ENCODE measurements around the gene AK2.
"Not testable (repeated sequence)": the region's sequence is repeated elsewhere in the genome, so short reads cannot be mapped to it uniquely, and the experiment has no call there.

AK2 gene

GRCh38 chr1:33070628-33071027 lies 33.9 kb upstream of the AK2 start:
- H3K4me3 ChIP-seq (ENCODE audit: low read depth in 1 of 2, low read length in 2 of 2): no peak overlapping the region
- no peaks in the 10 kb centered on the region for H3K9me3 ChIP-seq (ENCODE audit: low read length)
- H3K27ac ChIP-seq (ENCODE audit: low read depth, low read length): no peak overlapping the region
- no peak overlapping the region for H3K9ac ChIP-seq (ENCODE audit: low read length)
- no peaks in the 10 kb centered on the region for H3K27me3 ChIP-seq (ENCODE audit: control insufficient read depth in 1 of 2, insufficient read depth in 2 of 2, low read length in 2 of 2)
- no peaks in the 10 kb centered on the region for H3K36me3 ChIP-seq (ENCODE audit: insufficient read depth, low read length)
- no peaks in the 10 kb centered on the region for H3K4me1 ChIP-seq (ENCODE audit: insufficient read depth, low read length)

- not testable (repeated sequence) for H3K9me3 ChIP-seq (ENCODE audit: low read length); H3K4me1 ChIP-seq (ENCODE audit: insufficient read depth, low read length); H3K4me3 ChIP-seq (ENCODE audit: low read depth in 1 of 2, low read length in 2 of 2); H3K9ac ChIP-seq (ENCODE audit: low read length); H3K36me3 ChIP-seq (ENCODE audit: insufficient read depth, low read length); H3K27me3 ChIP-seq (ENCODE audit: control insufficient read depth in 1 of 2, insufficient read depth in 2 of 2, low read length in 2 of 2); H3K27ac ChIP-seq (ENCODE audit: low read depth, low read length)
Observed at GRCh38 chr1:33068108-33068507, 31.4 kb upstream of the AK2 start.

- not testable (repeated sequence) for H3K27me3 ChIP-seq (ENCODE audit: control insufficient read depth in 1 of 2, insufficient read depth in 2 of 2, low read length in 2 of 2); H3K4me1 ChIP-seq (ENCODE audit: insufficient read depth, low read length); H3K9ac ChIP-seq (ENCODE audit: low read length); H3K36me3 ChIP-seq (ENCODE audit: insufficient read depth, low read length); H3K4me3 ChIP-seq (ENCODE audit: low read depth in 1 of 2, low read length in 2 of 2); H3K27ac ChIP-seq (ENCODE audit: low read depth, low read length)
- peaks cover 13% of the 10 kb centered on the region for H3K9me3 ChIP-seq (ENCODE audit: low read length)
Observed at GRCh38 chr1:33066477-33066876, 29.8 kb upstream of the AK2 start.

- peaks cover 13% of the 10 kb centered on the region for H3K9me3 ChIP-seq (ENCODE audit: low read length)
Observed at GRCh38 chr1:33065301-33065700, 28.6 kb upstream of the AK2 start.

GRCh38 chr1:33064284-33064683 lies 27.6 kb upstream of the AK2 start:
- not testable (repeated sequence) for H3K9ac ChIP-seq (ENCODE audit: low read length); H3K36me3 ChIP-seq (ENCODE audit: insufficient read depth, low read length); H3K27me3 ChIP-seq (ENCODE audit: control insufficient read depth in 1 of 2, insufficient read depth in 2 of 2, low read length in 2 of 2); H3K27ac ChIP-seq (ENCODE audit: low read depth, low read length); H3K4me3 ChIP-seq (ENCODE audit: low read depth in 1 of 2, low read length in 2 of 2); H3K4me1 ChIP-seq (ENCODE audit: insufficient read depth, low read length)
- peaks cover 13% of the 10 kb centered on the region for H3K9me3 ChIP-seq (ENCODE audit: low read length)

More at GRCh38 chr1:33065301-33065700, 28.6 kb upstream of the AK2 start:
- H3K4me3 ChIP-seq (ENCODE audit: low read depth in 1 of 2, low read length in 2 of 2): no peak overlapping the region
- H3K36me3 ChIP-seq (ENCODE audit: insufficient read depth, low read length): no peaks in the 10 kb centered on the region
- H3K27me3 ChIP-seq (ENCODE audit: control insufficient read depth in 1 of 2, insufficient read depth in 2 of 2, low read length in 2 of 2): no peaks in the 10 kb centered on the region
- H3K4me1 ChIP-seq (ENCODE audit: insufficient read depth, low read length): no peaks in the 10 kb centered on the region
- no peak overlapping the region for H3K27ac ChIP-seq (ENCODE audit: low read depth, low read length)
- H3K9ac ChIP-seq (ENCODE audit: low read length): no peak overlapping the region

- no peaks in the 10 kb centered on the region for H3K36me3 ChIP-seq (ENCODE audit: insufficient read depth, low read length)
- no peaks in the 10 kb centered on the region for H3K4me1 ChIP-seq (ENCODE audit: insufficient read depth, low read length)
- H3K4me3 ChIP-seq (ENCODE audit: low read depth in 1 of 2, low read length in 2 of 2): no peak overlapping the region
- H3K9me3 ChIP-seq (ENCODE audit: low read length): peaks cover 13% of the 10 kb centered on the region
- no peaks in the 10 kb centered on the region for H3K27me3 ChIP-seq (ENCODE audit: control insufficient read depth in 1 of 2, insufficient read depth in 2 of 2, low read length in 2 of 2)
- H3K9ac ChIP-seq (ENCODE audit: low read length): no peak overlapping the region
- no peak overlapping the region for H3K27ac ChIP-seq (ENCODE audit: low read depth, low read length)
Observed at GRCh38 chr1:33061834-33062233, 25.2 kb upstream of the AK2 start.

GRCh38 chr1:33060579-33061083 lies 23.9 kb upstream of the AK2 start:
- Histone ChIP-seq H3K9ac (ENCODE audit: low read length) (no peak overlapping the region), H3K4me1 (ENCODE audit: insufficient read depth, low read length) (no peaks in the 10 kb centered on the region), H3K27me3 (ENCODE audit: control insufficient read depth in 1 of 2, insufficient read depth in 2 of 2, low read length in 2 of 2) (no peaks in the 10 kb centered on the region), H3K4me3 (ENCODE audit: low read depth in 1 of 2, low read length in 2 of 2) (no peak overlapping the region), H3K36me3 (ENCODE audit: insufficient read depth, low read length) (no peaks in the 10 kb centered on the region), H3K27ac (ENCODE audit: low read depth, low read length) (no peak overlapping the region), H3K9me3 (ENCODE audit: low read length) (peaks cover 13% of the 10 kb centered on the region)

GRCh38 chr1:33057095-33057494 lies 20.4 kb upstream of the AK2 start:
- Histone ChIP-seq H3K27ac (ENCODE audit: low read depth, low read length) (no peak overlapping the region), H3K27me3 (ENCODE audit: control insufficient read depth in 1 of 2, insufficient read depth in 2 of 2, low read length in 2 of 2) (no peaks in the 10 kb centered on the region), H3K9me3 (ENCODE audit: low read length) (no peaks in the 10 kb centered on the region), H3K4me3 (ENCODE audit: low read depth in 1 of 2, low read length in 2 of 2) (no peak overlapping the region), H3K9ac (ENCODE audit: low read length) (no peak overlapping the region), H3K36me3 (ENCODE audit: insufficient read depth, low read length) (no peaks in the 10 kb centered on the region), H3K4me1 (ENCODE audit: insufficient read depth, low read length) (peaks cover 7% of the 10 kb centered on the region)

GRCh38 chr1:33056426-33056825 lies 19.7 kb upstream of the AK2 start:
- Histone ChIP-seq H3K4me1 (ENCODE audit: insufficient read depth, low read length) (peaks cover 7% of the 10 kb centered on the region), H3K36me3 (ENCODE audit: insufficient read depth, low read length) (no peaks in the 10 kb centered on the region), H3K9me3 (ENCODE audit: low read length) (no peaks in the 10 kb centered on the region), H3K27ac (ENCODE audit: low read depth, low read length) (no peak overlapping the region), H3K27me3 (ENCODE audit: control insufficient read depth in 1 of 2, insufficient read depth in 2 of 2, low read length in 2 of 2) (no peaks in the 10 kb centered on the region), H3K4me3 (ENCODE audit: low read depth in 1 of 2, low read length in 2 of 2) (no peak overlapping the region), H3K9ac (ENCODE audit: low read length) (no peak overlapping the region)

- peaks cover 9% of the 10 kb centered on the region for H3K4me1 ChIP-seq (ENCODE audit: insufficient read depth, low read length)
- no peaks in the 10 kb centered on the region for H3K36me3 ChIP-seq (ENCODE audit: insufficient read depth, low read length)
- H3K27me3 ChIP-seq (ENCODE audit: control insufficient read depth in 1 of 2, insufficient read depth in 2 of 2, low read length in 2 of 2): no peaks in the 10 kb centered on the region
- H3K27ac ChIP-seq (ENCODE audit: low read depth, low read length): no peak overlapping the region
- H3K9ac ChIP-seq (ENCODE audit: low read length): no peak overlapping the region
- H3K9me3 ChIP-seq (ENCODE audit: low read length): no peaks in the 10 kb centered on the region
- no peak overlapping the region for H3K4me3 ChIP-seq (ENCODE audit: low read depth in 1 of 2, low read length in 2 of 2)
Observed at GRCh38 chr1:33055210-33056008, 18.7 kb upstream of the AK2 start.

- peaks cover 14% of the 10 kb centered on the region for H3K4me1 ChIP-seq (ENCODE audit: insufficient read depth, low read length)
- no peaks in the 10 kb centered on the region for H3K27me3 ChIP-seq (ENCODE audit: control insufficient read depth in 1 of 2, insufficient read depth in 2 of 2, low read length in 2 of 2)
- no peak overlapping the region for H3K9ac ChIP-seq (ENCODE audit: low read length)
- no peaks in the 10 kb centered on the region for H3K36me3 ChIP-seq (ENCODE audit: insufficient read depth, low read length)
- H3K4me3 ChIP-seq (ENCODE audit: low read depth in 1 of 2, low read length in 2 of 2): no peak overlapping the region
- H3K9me3 ChIP-seq (ENCODE audit: low read length): no peaks in the 10 kb centered on the region
- H3K27ac ChIP-seq (ENCODE audit: low read depth, low read length): no peak overlapping the region
Observed at GRCh38 chr1:33050221-33051076, 13.8 kb upstream of the AK2 start.
